Suprapubic skin (tissue), 4 donors: ENCODE measurements around the gene SIGLECL1. TPM values are rescaled to one million over a fixed set of nuclear protein-coding genes. Genes with fewer than 3 reads are reported as not detected.

ENCODE experiments used
- DNase-seq, 2 donors: peaks; one replicate each; pipeline ENCODE4 v3.0.0-alpha.2; 2019; ENCODE audit warnings: low spot score in 2 of 2
- H3K27ac ChIP-seq: fragments of 200-600 bp; sonication (generic); one replicate; pipeline ENCODE4 v1.5.1; 2019
- H3K27me3 ChIP-seq: fragments of 200-600 bp; sonication (generic); one replicate; pipeline ENCODE4 v1.5.1; 2019
- H3K36me3 ChIP-seq: fragments of 200-600 bp; sonication (generic); one replicate; pipeline ENCODE4 v1.5.1; 2019
- H3K4me1 ChIP-seq: fragments of 200-600 bp; sonication (generic); one replicate; pipeline ENCODE4 v1.5.1; 2019
- H3K4me3 ChIP-seq: fragments of 200-600 bp; sonication (generic); one replicate; pipeline ENCODE4 v1.5.1; 2019; ENCODE audit warnings: mild to moderate bottlenecking
- H3K9me3 ChIP-seq: fragments of 200-600 bp; sonication (generic); one replicate; pipeline ENCODE4 v1.5.1; 2019
- CTCF ChIP-seq, 2 donors: fragments of 200-600 bp in 1 of 2; fragments of 450-650 bp in 1 of 2; sonication (generic) in 1 of 2; IDR thresholded peaks; one replicate each; pipeline ENCODE4 v1.5.1; 2016 to 2019; ENCODE audit warnings: antibody characterized with exemption in 2 of 2, mild to moderate bottlenecking in 1 of 2, moderate library complexity in 1 of 2
- EP300 ChIP-seq: sonication (generic); formaldehyde crosslinking; IDR thresholded peaks from one replicate; pipeline ENCODE4 v1.6.1; 2017; ENCODE audit warnings: antibody characterized with exemption
- POLR2A ChIP-seq, 2 donors: fragments of 450-650 bp; IDR thresholded peaks; one replicate each; pipeline ENCODE4 v1.6.1; 2017; ENCODE audit warnings: antibody characterized with exemption in 2 of 2, mild to moderate bottlenecking in 2 of 2, moderate library complexity in 2 of 2
- POLR2AphosphoS5 ChIP-seq, 3 donors: sonication (generic); formaldehyde crosslinking; IDR thresholded peaks; one replicate each; pipeline ENCODE4 v1.6.1; 2017; ENCODE audit warnings: antibody characterized with exemption in 3 of 3
- WGBS: methylation state at CpG from one replicate; pipeline ENCODE4 v1.1.5; 2018; 5-methylcytosine and 5-hydroxymethylcytosine counted together
- total RNA-seq, 4 donors: library from RNA; depleted of rRNA; stranded (reverse); fragments of >200 nt; gene quantifications; one replicate each; pipeline ENCODE4 v1.1.0, GENCODE V29; 2016

The SIGLECL1 gene
- total RNA-seq, 4 donors from 2014 or later = not detected

- H3K9me3 ChIP-seq = no peaks in the 10 kb centered on the region
- H3K36me3 ChIP-seq = no peaks in the 10 kb centered on the region
- no peaks in the 10 kb centered on the region for H3K4me1 ChIP-seq
- no peak overlapping the region for H3K4me3 ChIP-seq
- no peak for DNase-seq
- peaks cover 45% of the 10 kb centered on the region for H3K27me3 ChIP-seq
- H3K27ac ChIP-seq = no peak overlapping the region
- TF ChIP-seq CTCF (IDR thresholded peaks at IDR 0.05) (no peak), POLR2A (IDR thresholded peaks at IDR 0.05) (no peak), EP300 (no peak), POLR2AphosphoS5 (IDR thresholded peaks at IDR 0.05) (no peak)
- WGBS = 64% methylated on average over 3 of the region's 3 CpGs
Observed at GRCh38 chr19:51317376-51317775, 66.5 kb downstream of the SIGLECL1 start.

- TF ChIP-seq POLR2AphosphoS5 (IDR thresholded peaks at IDR 0.05) = no peak
- TF ChIP-seq POLR2A (IDR thresholded peaks at IDR 0.05) = no peak
- no peak for TF ChIP-seq CTCF (IDR thresholded peaks at IDR 0.05)
- Histone ChIP-seq H3K4me1 (no peaks in the 10 kb centered on the region), H3K27me3 (peaks cover 45% of the 10 kb centered on the region), H3K27ac (no peak overlapping the region), H3K9me3 (no peaks in the 10 kb centered on the region), H3K4me3 (no peak overlapping the region), H3K36me3 (no peaks in the 10 kb centered on the region)
- no peak for DNase-seq
- 56% methylated on average over 1 of the region's 1 CpG for WGBS
Observed at GRCh38 chr19:51317968-51318367, 67.1 kb downstream of the SIGLECL1 start.

Other genes starting within 250 kb of the SIGLECL1 start
- 100 to 1,000 TPM in 1 of 4 donors, 10 to 100 TPM in 3; 19.7 to 126 (median 87.2) TPM for gene KLK8, start 249.5 kb upstream of the SIGLECL1 start, total RNA-seq
- 10 to 100 TPM; 45.2 to 85.3 (median 53.9) TPM for gene KLK10, start 231.4 kb upstream of the SIGLECL1 start, total RNA-seq
- 100 to 1,000 TPM; 173 to 372 (median 269) TPM for gene KLK11, start 224.5 kb upstream of the SIGLECL1 start, total RNA-seq
- gene KLK12, start 216.1 kb upstream of the SIGLECL1 start, total RNA-seq = 1 to 10 TPM in 2 of 4 donors, not detected in 2; 2.6 to 5.0 TPM
- gene KLK13, start 186.0 kb upstream of the SIGLECL1 start, total RNA-seq = 10 to 100 TPM in 3 of 4 donors, 1 to 10 TPM in 1; 6.6 to 23.5 (median 16.5) TPM
- 10 to 100 TPM in 1 of 4 donors, 1 to 10 TPM in 3; 3.8 to 22.8 (median 5.2) TPM for gene KLK14, start 168.2 kb upstream of the SIGLECL1 start, total RNA-seq
- gene CTU1, start 142.7 kb upstream of the SIGLECL1 start, total RNA-seq = 10 to 100 TPM in 3 of 4 donors, 1 to 10 TPM in 1; 7.7 to 14.6 (median 12.9) TPM
- 1 to 10 TPM in 1 of 4 donors, under 1 TPM in 2, not detected in 1; 0.68 to 1.3 (median 0.83) TPM for gene SIGLEC9, start 126.2 kb upstream of the SIGLECL1 start, total RNA-seq
- gene SIGLEC7, start 108.8 kb upstream of the SIGLECL1 start, total RNA-seq = not detected
- gene CD33, start 26.0 kb upstream of the SIGLECL1 start, total RNA-seq = 1 to 10 TPM in 3 of 4 donors, under 1 TPM in 1; 0.51 to 7.0 (median 2.4) TPM
- under 1 TPM in 1 of 4 donors, not detected in 3; 0.26 TPM for gene IGLON5, start 60.6 kb downstream of the SIGLECL1 start, total RNA-seq
- gene VSIG10L, start 91.1 kb downstream of the SIGLECL1 start, total RNA-seq = 10 to 100 TPM; 20.4 to 35.6 (median 28.8) TPM
- gene ETFB, start 115.3 kb downstream of the SIGLECL1 start, total RNA-seq = 10 to 100 TPM; 56.7 to 69.7 (median 63.6) TPM
- gene CLDND2, start 117.9 kb downstream of the SIGLECL1 start, total RNA-seq = not detected
- not detected for gene NKG7, start 121.6 kb downstream of the SIGLECL1 start, total RNA-seq
- not detected for gene LIM2, start 136.9 kb downstream of the SIGLECL1 start, total RNA-seq
- gene C19orf84, start 139.5 kb downstream of the SIGLECL1 start, total RNA-seq = not detected
- 1 to 10 TPM; 1.2 to 3.5 (median 1.6) TPM for gene SIGLEC10, start 166.6 kb downstream of the SIGLECL1 start, total RNA-seq
- 1 to 10 TPM in 1 of 4 donors, under 1 TPM in 1, not detected in 2; 0.21 to 1.0 TPM for gene SIGLEC8, start 207.4 kb downstream of the SIGLECL1 start, total RNA-seq
- gene CEACAM18, start 227.5 kb downstream of the SIGLECL1 start, total RNA-seq = not detected